HCT116 (cell line): ENCODE data around the gene CAPN13.

ENCODE experiments used
- ATF3 ChIP-seq: IDR thresholded peaks from 2 replicates; pipeline ENCODE4 v1.6.1; 2012
- CEBPB ChIP-seq: IDR thresholded peaks from 2 replicates; pipeline ENCODE4 v1.6.1; 2012; ENCODE audit warnings: low read depth
- EZH2 ChIP-seq: fragments of 200-600 bp; sonication (generic); IDR thresholded peaks from 2 replicates; pipeline ENCODE4 v1.6.1; 2017; ENCODE audit warnings: antibody characterized with exemption, mixed run types
- FOSL1 ChIP-seq: IDR thresholded peaks from 2 replicates; pipeline ENCODE4 v1.6.1; 2012; ENCODE audit warnings: low read depth
- JUND ChIP-seq: IDR thresholded peaks from 2 replicates; pipeline ENCODE4 v1.6.1; 2012
- POLR2A ChIP-seq: IDR thresholded peaks from 2 replicates; pipeline ENCODE4 v1.7.0; 2011; ENCODE audit warnings: borderline replicate concordance; ENCODE audit not compliant: insufficient read depth, insufficient read length; ENCODE audit errors: extremely low read depth
- POLR2AphosphoS5 ChIP-seq: IDR thresholded peaks from 2 replicates; pipeline ENCODE4 v1.6.1; 2011; ENCODE audit warnings: mild to moderate bottlenecking, low read depth, low read length, moderate library complexity
- RAD21 ChIP-seq: IDR thresholded peaks from 2 replicates; pipeline ENCODE4 v1.6.1; 2012; ENCODE audit warnings: low read depth, mild to moderate bottlenecking
- REST ChIP-seq: IDR thresholded peaks from 2 replicates; pipeline ENCODE4 v1.6.1; 2012; ENCODE audit warnings: low read depth
- YY1 ChIP-seq: IDR thresholded peaks from 2 replicates; pipeline ENCODE4 v1.6.1; 2011; ENCODE audit warnings: low read length, low read depth, moderate library complexity, mild to moderate bottlenecking; ENCODE audit not compliant: insufficient replicate concordance; ENCODE audit errors: extremely low read depth
- ZNF274 ChIP-seq: fragments of 200-500 bp; sonication (Bioruptor generic); IDR thresholded peaks from 2 replicates; pipeline ENCODE4 v1.6.1; 2014; ENCODE audit warnings: mild to moderate bottlenecking, low read depth, low read length, inconsistent platforms
- TF ChIP-seq, protein P1 (sequence below), 3 experiments: fragments of 200-600 bp in 1 of 3; sonication (generic) in 1 of 3; IDR thresholded peaks in 2 of 3; conservative IDR thresholded peaks in 1 of 3; 2 replicates each; pipeline ENCODE4 v1.5.1; 2012 to 2017; ENCODE audit warnings: low read depth in 2 of 3, low read length in 2 of 3, antibody characterized with exemption in 1 of 3, borderline replicate concordance in 1 of 3, control low read depth in 1 of 3, mild to moderate bottlenecking in 1 of 3, mixed read lengths in 1 of 3, mixed run types in 1 of 3, moderate library complexity in 1 of 3; ENCODE audit not compliant: insufficient read depth in 1 of 3

GRCh38 chr2:30702694-30703093 lies 104.6 kb downstream of the CAPN13 start:
- TF ChIP-seq POLR2A, result no peak
- TF ChIP-seq, protein P1, sequence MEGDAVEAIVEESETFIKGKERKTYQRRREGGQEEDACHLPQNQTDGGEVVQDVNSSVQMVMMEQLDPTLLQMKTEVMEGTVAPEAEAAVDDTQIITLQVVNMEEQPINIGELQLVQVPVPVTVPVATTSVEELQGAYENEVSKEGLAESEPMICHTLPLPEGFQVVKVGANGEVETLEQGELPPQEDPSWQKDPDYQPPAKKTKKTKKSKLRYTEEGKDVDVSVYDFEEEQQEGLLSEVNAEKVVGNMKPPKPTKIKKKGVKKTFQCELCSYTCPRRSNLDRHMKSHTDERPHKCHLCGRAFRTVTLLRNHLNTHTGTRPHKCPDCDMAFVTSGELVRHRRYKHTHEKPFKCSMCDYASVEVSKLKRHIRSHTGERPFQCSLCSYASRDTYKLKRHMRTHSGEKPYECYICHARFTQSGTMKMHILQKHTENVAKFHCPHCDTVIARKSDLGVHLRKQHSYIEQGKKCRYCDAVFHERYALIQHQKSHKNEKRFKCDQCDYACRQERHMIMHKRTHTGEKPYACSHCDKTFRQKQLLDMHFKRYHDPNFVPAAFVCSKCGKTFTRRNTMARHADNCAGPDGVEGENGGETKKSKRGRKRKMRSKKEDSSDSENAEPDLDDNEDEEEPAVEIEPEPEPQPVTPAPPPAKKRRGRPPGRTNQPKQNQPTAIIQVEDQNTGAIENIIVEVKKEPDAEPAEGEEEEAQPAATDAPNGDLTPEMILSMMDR (IDR thresholded peaks at IDR 0.05 in 2 of 3, conservative IDR thresholded peaks at IDR 0.05 in 1 of 3; ENCODE audit: borderline replicate concordance in 1 of 3, insufficient read depth in 1 of 3, low read depth in 2 of 3, low read length in 2 of 3), result no peak
- TF ChIP-seq CEBPB, result no peak
- no peak for TF ChIP-seq YY1
- no peak for TF ChIP-seq FOSL1
- no peak for TF ChIP-seq EZH2
- no peak for TF ChIP-seq RAD21
- TF ChIP-seq ZNF274, result no peak
- no peak for TF ChIP-seq POLR2AphosphoS5
- no peak for TF ChIP-seq ATF3
- no peak for TF ChIP-seq REST
- no peak for TF ChIP-seq JUND
